ENCODE measurements around the gene NPBWR2.

- TF ChIP-seq POLR2A (IDR thresholded peaks at IDR 0.05; ENCODE audit: low read length) (no peak), GATA1 (IDR thresholded peaks at IDR 0.05; ENCODE audit: low read depth, low read length) (no peak)
Measured at GRCh38 chr20:64065062-64065973, 42.0 kb downstream of the NPBWR2 start.
